Fibroblast of the aortic adventitia (primary cell): ENCODE measurements around the gene YTHDC1. TPM values are rescaled to one million over a fixed set of nuclear protein-coding genes. Genes with fewer than 3 reads are reported as not detected.

Source experiments
- DNase-seq: peaks from one replicate; pipeline ENCODE4 v3.0.0-alpha.2; 2010; ENCODE audit warnings: low read depth
- H3K4me3 ChIP-seq: 2 replicates; pipeline ENCODE4 v1.5.1; 2011; ENCODE audit warnings: low read depth, mild to moderate bottlenecking, control low read depth, low read length, moderate library complexity
- total RNA-seq: library from RNA; depleted of rRNA; stranded (reverse); fragments of >200 nt; gene quantifications from 2 replicates; pipeline ENCODE4 v1.2.3, GENCODE V29; 2012; ENCODE audit warnings: low replicate concordance
- TF ChIP-seq, protein P1 (sequence below): IDR thresholded peaks from 2 replicates; pipeline ENCODE4 v1.5.1; 2011; ENCODE audit warnings: mild to moderate bottlenecking, low read length, control low read depth, inconsistent platforms; ENCODE audit not compliant: insufficient read depth

Gene YTHDC1
- total RNA-seq, 1 donor: 39.3 TPM

DNA sequence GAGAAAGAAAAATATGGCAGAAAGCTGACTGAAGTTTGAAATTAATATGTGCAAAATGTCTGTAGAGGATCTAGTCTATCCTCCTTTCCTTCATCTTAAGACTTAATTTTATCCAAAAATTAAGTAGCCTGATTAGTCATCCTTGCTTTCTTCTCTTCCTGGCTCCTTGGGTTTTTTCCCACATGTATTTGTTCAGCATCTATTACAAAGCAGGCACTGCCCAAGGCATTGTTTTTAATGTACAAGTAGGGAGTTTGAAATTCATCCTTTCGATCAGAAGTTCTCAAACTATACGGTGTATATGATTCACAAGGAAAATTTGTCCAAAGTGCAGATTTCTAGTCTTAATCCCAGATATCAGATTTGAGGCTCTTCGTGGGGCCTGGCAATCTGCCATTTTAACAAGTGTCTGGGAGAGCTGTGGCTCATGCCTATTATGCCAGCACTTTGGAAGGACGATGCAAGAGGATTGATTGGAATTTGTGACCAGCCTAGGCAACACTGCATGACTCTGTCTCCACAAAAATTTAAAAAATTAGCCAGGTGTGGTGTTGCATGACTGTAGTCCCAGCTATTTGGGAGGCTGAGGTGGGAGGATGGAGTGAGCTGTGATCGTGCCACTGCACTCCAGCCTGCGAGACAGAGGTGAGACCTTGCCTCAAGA lies 19.4 kb upstream of the YTHDC1 start:
- peak; percentile 42 for DNase-seq
- no peak overlapping the region for H3K4me3 ChIP-seq
- TF ChIP-seq, protein P1, sequence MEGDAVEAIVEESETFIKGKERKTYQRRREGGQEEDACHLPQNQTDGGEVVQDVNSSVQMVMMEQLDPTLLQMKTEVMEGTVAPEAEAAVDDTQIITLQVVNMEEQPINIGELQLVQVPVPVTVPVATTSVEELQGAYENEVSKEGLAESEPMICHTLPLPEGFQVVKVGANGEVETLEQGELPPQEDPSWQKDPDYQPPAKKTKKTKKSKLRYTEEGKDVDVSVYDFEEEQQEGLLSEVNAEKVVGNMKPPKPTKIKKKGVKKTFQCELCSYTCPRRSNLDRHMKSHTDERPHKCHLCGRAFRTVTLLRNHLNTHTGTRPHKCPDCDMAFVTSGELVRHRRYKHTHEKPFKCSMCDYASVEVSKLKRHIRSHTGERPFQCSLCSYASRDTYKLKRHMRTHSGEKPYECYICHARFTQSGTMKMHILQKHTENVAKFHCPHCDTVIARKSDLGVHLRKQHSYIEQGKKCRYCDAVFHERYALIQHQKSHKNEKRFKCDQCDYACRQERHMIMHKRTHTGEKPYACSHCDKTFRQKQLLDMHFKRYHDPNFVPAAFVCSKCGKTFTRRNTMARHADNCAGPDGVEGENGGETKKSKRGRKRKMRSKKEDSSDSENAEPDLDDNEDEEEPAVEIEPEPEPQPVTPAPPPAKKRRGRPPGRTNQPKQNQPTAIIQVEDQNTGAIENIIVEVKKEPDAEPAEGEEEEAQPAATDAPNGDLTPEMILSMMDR: no peak

DNA sequence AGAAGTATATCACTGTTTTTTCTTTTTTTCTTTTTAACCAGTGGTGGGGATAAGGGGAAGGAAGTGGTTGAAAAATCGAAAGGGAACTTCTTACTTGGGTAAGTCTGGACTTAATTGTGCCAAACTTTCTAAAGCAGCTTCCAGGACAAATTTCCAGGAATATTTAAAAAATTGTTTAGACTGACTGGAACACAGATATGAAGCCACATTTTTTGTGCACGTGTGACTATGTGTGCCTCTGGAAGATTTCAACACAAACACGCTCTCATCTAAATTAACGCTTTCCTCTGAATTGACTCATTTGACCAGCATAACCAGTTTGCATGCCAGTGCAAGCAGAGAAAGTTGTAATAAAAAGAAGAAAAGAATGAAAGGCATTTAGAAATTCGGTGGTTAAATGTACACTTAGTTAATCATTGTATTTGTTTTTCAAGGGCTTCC lies 18.8 kb upstream of the YTHDC1 start:
- TF ChIP-seq, protein P1: no peak
- peak; percentile 77 for DNase-seq
- H3K4me3 ChIP-seq: peak overlapping the region; percentile 26

DNA sequence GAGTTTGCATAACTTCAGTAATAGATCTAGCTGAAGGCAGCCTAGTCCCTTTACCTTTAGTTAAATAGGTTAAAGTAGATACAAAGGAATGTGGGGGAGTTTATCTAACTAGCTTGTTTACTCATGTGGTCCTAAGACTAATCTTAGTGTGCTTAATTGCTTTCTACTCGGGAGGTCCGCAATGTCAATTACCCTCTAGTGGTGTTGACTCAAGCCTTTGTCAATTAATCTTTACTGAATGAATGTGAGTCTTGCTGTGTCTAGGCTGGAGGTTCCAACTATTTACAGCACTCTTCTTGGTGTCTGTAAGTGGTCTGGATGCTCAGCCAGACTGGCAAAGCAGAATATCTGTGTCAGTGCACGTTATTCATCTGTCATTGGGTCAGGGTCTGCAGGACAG lies 17.9 kb upstream of the YTHDC1 start:
- TF ChIP-seq, protein P1: no peak
- H3K4me3 ChIP-seq: no peak overlapping the region
- DNase-seq: no peak

DNA sequence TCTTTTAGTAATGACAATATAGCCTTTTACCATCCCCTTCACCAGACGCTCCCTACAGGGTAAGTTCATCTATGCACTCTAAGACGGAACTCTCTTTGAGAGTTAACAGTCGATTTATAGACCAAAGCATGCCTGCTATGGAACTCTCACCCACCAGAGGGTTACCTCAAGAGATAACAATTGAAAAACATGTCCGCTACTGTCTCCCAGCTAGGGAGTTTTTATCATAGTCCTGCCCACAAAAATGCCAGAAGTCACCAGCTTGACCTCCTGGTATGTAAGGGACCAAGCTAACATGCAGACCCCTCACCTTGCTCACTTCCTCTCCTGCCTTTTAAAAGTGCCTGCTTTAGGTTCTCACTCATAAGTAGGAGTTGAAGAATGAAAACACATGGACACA lies 16.7 kb upstream of the YTHDC1 start:
- no peak for DNase-seq
- H3K4me3 ChIP-seq: no peak overlapping the region
- TF ChIP-seq, protein P1: no peak

GRCh38 chr4:68365068-68365467 lies 15.2 kb upstream of the YTHDC1 start:
- no peak for DNase-seq
- TF ChIP-seq, protein P1: no peak
- no peak overlapping the region for H3K4me3 ChIP-seq

GRCh38 chr4:68361146-68361589 lies 11.3 kb upstream of the YTHDC1 start:
- H3K4me3 ChIP-seq: no peak overlapping the region
- peak; percentile 65 for DNase-seq
- TF ChIP-seq, protein P1: no peak
